Endothelial cell of umbilical vein (primary cell): Measurements from ENCODE around the gene PRKAG2. TPM values are rescaled to one million over a fixed set of nuclear protein-coding genes. Genes with fewer than 3 reads are reported as not detected.

Experiments
- BruUV-seq: library from RNA; stranded (reverse); fragments of 400-500 nt; replicated peaks from 2 replicates; lab custom pipeline; 2021; lab: Mats Ljungman, UMichigan
- CTCF ChIA-PET: fragments of 300-600, 350-600 bp; sonication (Branson Sonifier 250); formaldehyde crosslinking; loops from one replicate; lab custom pipeline; 2021; ENCODE audit warnings: antibody characterized with exemption, inconsistent platforms; lab: Charles Lee
- POLR2A ChIA-PET: fragments of 300-600, 350-600 bp; sonication (Branson Sonifier 250); formaldehyde crosslinking; loops from one replicate; lab custom pipeline; 2021; ENCODE audit warnings: antibody characterized with exemption, inconsistent platforms; lab: Charles Lee
- DNase-seq: peaks from one replicate; pipeline ENCODE4 v3.0.0-alpha.2; 2011; ENCODE audit warnings: low read depth, low spot score
- FAIRE-seq: peaks from 2 replicates; lab custom pipeline; 2011; peaks lifted over from hg19 to GRCh38; lab: Jason Lieb, UNC
- H2AFZ ChIP-seq: 2 replicates; pipeline ENCODE4 v1.6.0; 2012; ENCODE audit warnings: low read depth, low read length, control low read depth, inconsistent platforms
- H3K27ac ChIP-seq: 2 replicates; pipeline ENCODE4 v1.5.1; 2011; ENCODE audit warnings: low read depth, mild to moderate bottlenecking, control low read depth, low read length, moderate library complexity; ENCODE audit not compliant: insufficient read depth
- H3K27me3 ChIP-seq, 2 experiments: 2 replicates each; pipeline versions ENCODE4 v1.6.0 to v1.6.1; 2011; ENCODE audit warnings: low read length in 2 of 2, mixed read lengths in 1 of 2; ENCODE audit not compliant: control insufficient read depth in 2 of 2, insufficient read depth in 2 of 2
- H3K36me3 ChIP-seq, 2 experiments: 2 replicates in 1 of 2; 3 replicates in 1 of 2; pipeline ENCODE4 v1.5.1; 2011; ENCODE audit warnings: low read length in 2 of 2, mild to moderate bottlenecking in 1 of 2, moderate library complexity in 1 of 2; ENCODE audit not compliant: control insufficient read depth in 2 of 2, insufficient read depth in 2 of 2; ENCODE audit errors: extremely low read depth in 1 of 2
- H3K4me1 ChIP-seq: 3 replicates; pipeline ENCODE4 v1.5.1; 2011; ENCODE audit warnings: mild to moderate bottlenecking, low read length; ENCODE audit not compliant: control insufficient read depth, insufficient read depth; ENCODE audit errors: extremely low read depth
- H3K4me2 ChIP-seq: 2 replicates; pipeline ENCODE4 v1.6.1; 2011; ENCODE audit warnings: low read length, control low read depth, mixed read lengths; ENCODE audit not compliant: insufficient read depth
- H3K4me3 ChIP-seq, 3 experiments: fragments of 200-600 bp in 1 of 3; sonication (generic), shearing (Covaris generic) in 1 of 3; replicated peaks in 1 of 3; 2 replicates each; pipeline ENCODE4 v1.5.1; 2011 to 2016; ENCODE audit warnings: control low read depth in 3 of 3, low read length in 3 of 3, mild to moderate bottlenecking in 2 of 3, inconsistent platforms in 1 of 3, low read depth in 1 of 3, moderate library complexity in 1 of 3; ENCODE audit not compliant: insufficient read depth in 1 of 3
- H3K79me2 ChIP-seq: 2 replicates; pipeline ENCODE4 v1.6.0; 2012; ENCODE audit warnings: low read length, inconsistent platforms; ENCODE audit not compliant: control insufficient read depth, insufficient read depth
- H3K9ac ChIP-seq: replicated peaks from 2 replicates; pipeline ENCODE3; 2011; ENCODE audit warnings: low read length, control low read depth; ENCODE audit not compliant: insufficient read depth; ENCODE audit errors: extremely low read depth
- H3K9me1 ChIP-seq: replicated peaks from 3 replicates; pipeline ENCODE4 v1.6.0; 2011; ENCODE audit warnings: mild to moderate bottlenecking, low read length; ENCODE audit not compliant: control insufficient read depth, insufficient read depth; ENCODE audit errors: extremely low read depth
- H3K9me3 ChIP-seq: replicated peaks from 2 replicates; pipeline ENCODE4 v1.5.1; 2012; ENCODE audit warnings: low read length, inconsistent platforms; ENCODE audit not compliant: control insufficient read depth, insufficient read depth
- H4K20me1 ChIP-seq: replicated peaks from 2 replicates; pipeline ENCODE3; 2011; ENCODE audit warnings: mild to moderate bottlenecking, low read length; ENCODE audit not compliant: control insufficient read depth, insufficient read depth; ENCODE audit errors: extremely low read depth
- CTCF ChIP-seq, 2 donors: IDR thresholded peaks; 1 replicate in 1 of 2; 2 replicates in 1 of 2; pipeline ENCODE4 v1.5.1; 2011; ENCODE audit warnings: low read length in 2 of 2, mild to moderate bottlenecking in 2 of 2, moderate library complexity in 2 of 2, control low read depth in 1 of 2, inconsistent platforms in 1 of 2, low read depth in 1 of 2; ENCODE audit not compliant: insufficient read depth in 1 of 2; ENCODE audit errors: extremely low read depth in 1 of 2
- EZH2 ChIP-seq: IDR thresholded peaks from 2 replicates; pipeline ENCODE4 v1.6.1; 2012; ENCODE audit warnings: borderline replicate concordance, low read depth, mild to moderate bottlenecking, moderate library complexity, low read length, inconsistent platforms; ENCODE audit not compliant: severe bottlenecking
- FOS ChIP-seq: IDR thresholded peaks from 2 replicates; pipeline ENCODE4 v1.6.1; 2011; ENCODE audit warnings: mild to moderate bottlenecking, low read length, moderate library complexity, borderline replicate concordance; ENCODE audit not compliant: insufficient read depth
- GATA2 ChIP-seq: IDR thresholded peaks from 2 replicates; pipeline ENCODE4 v1.7.0; 2011; ENCODE audit warnings: low read depth, mild to moderate bottlenecking, moderate library complexity, mixed read lengths, low read length; ENCODE audit not compliant: insufficient read length, insufficient read depth
- JUN ChIP-seq: IDR thresholded peaks from 2 replicates; pipeline ENCODE4 v1.6.1; 2011; ENCODE audit warnings: borderline replicate concordance, low read depth; ENCODE audit not compliant: insufficient read length, insufficient read depth
- MAX ChIP-seq: IDR thresholded peaks from 2 replicates; pipeline ENCODE4 v1.6.1; 2011; ENCODE audit not compliant: insufficient read depth, insufficient read length
- MYC ChIP-seq: IDR thresholded peaks from one replicate; pipeline ENCODE4 v1.6.1; 2011; ENCODE audit warnings: mild to moderate bottlenecking, low read depth, low read length
- POLR2A ChIP-seq: IDR thresholded peaks from 2 replicates; pipeline ENCODE4 v1.6.1; 2012; ENCODE audit warnings: low read depth, mild to moderate bottlenecking, control low read depth, low read length
- POLR2AphosphoS5 ChIP-seq: IDR thresholded peaks from 2 replicates; pipeline ENCODE4 v1.6.1; 2012; ENCODE audit warnings: low read depth, mild to moderate bottlenecking, control low read depth, low read length, moderate library complexity; ENCODE audit not compliant: insufficient read depth
- dilution Hi-C: fragments of 300-500 bp; cut with MboI; formaldehyde crosslinking; loops from one replicate; pipeline ENCODE4 v1.15.0; 2019; ENCODE audit warnings: low sequenced_read_pairs; ENCODE audit not compliant: extremely low pct_ligation_motif_present
- intact Hi-C: fragments of 100-400 bp; cut with micrococcal nuclease; formaldehyde crosslinking; loops from one replicate; pipeline ENCODE4 v1.10.0; 2022
- polyA plus RNA-seq, 4 experiments: library from polyadenylated mRNA; depleted of rRNA in 3 of 4; stranded (reverse) in 3 of 4; unstranded in 1 of 4; fragments of >200 nt; gene quantifications; 2 replicates each; pipeline versions ENCODE4 v1.2.1 to v1.2.3, GENCODE V29; 2011 to 2012; ENCODE audit warnings: missing spikeins in 1 of 4
- total RNA-seq: library from RNA; stranded (reverse); gene quantifications from 2 replicates; pipeline ENCODE4 v1.2.3, GENCODE V29; 2021

The PRKAG2 gene
- total and polyA plus RNA-seq, 2 donors (not counting 3 experiments of a cell fraction or from before 2014, with no cell fraction given): 19.3 to 51.5 TPM

DNA sequence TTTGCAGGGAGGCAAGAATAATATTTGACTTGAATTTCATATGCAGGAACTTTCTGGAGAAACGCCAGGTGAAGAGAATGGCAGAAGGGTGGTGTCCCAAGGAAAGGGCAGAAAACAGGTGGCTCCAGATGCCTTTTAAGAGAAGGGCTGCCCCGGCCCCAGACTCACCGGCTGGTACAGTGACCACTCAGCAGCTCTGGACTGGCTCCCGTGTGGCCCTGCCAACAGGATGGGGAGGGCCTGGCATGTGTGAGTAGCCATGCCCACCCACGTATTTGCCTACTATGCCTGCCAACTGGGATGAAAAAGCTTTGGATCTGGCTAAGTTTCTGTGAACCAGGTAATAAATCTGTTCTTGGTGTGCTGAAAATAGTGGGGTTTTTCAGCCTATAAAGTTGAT is 159.5 kb downstream of the PRKAG2 start:
- H3K27me3 ChIP-seq: no peaks in the 10 kb centered on the region
- POLR2A ChIA-PET: no interaction called here
- DNase-seq (no peak), FAIRE-seq (no peak)
- no peak overlapping the region for H2AFZ ChIP-seq
- no peaks in the 10 kb centered on the region for H3K9me1 ChIP-seq
- H3K4me3 ChIP-seq: no peak overlapping the region
- no peak overlapping the region for H3K27ac ChIP-seq
- H3K36me3 ChIP-seq: no peaks in the 10 kb centered on the region
- H3K79me2 ChIP-seq: no peaks in the 10 kb centered on the region
- H3K9me3 ChIP-seq: no peaks in the 10 kb centered on the region
- H3K9ac ChIP-seq: no peak overlapping the region
- BruUV-seq: no TSS peak
- no peaks in the 10 kb centered on the region for H3K4me1 ChIP-seq
- intact Hi-C loops: no loop called here
- no peaks in the 10 kb centered on the region for H4K20me1 ChIP-seq
- no peak overlapping the region for H3K4me2 ChIP-seq
- no peak for TF ChIP-seq CTCF (IDR thresholded peaks at IDR 0.05; ENCODE audit: extremely low read depth in 1 of 2, insufficient read depth in 1 of 2, low read depth in 1 of 2, low read length in 2 of 2)
- TF ChIP-seq MAX: no peak
- TF ChIP-seq MYC: no peak
- dilution Hi-C loops: no loop called here
- CTCF ChIA-PET: interaction anchor here (0.9 to 1.4 kb wide), 5 partner anchors 10 to 146 kb away, joined by 3 read pairs; no protein-coding TSS in a partner anchor

- TF ChIP-seq EZH2 (no peak), FOS (no peak), MYC (no peak), MAX (no peak), POLR2AphosphoS5 (no peak), GATA2 (no peak), CTCF (IDR thresholded peaks at IDR 0.05; ENCODE audit: extremely low read depth in 1 of 2, insufficient read depth in 1 of 2, low read depth in 1 of 2, low read length in 2 of 2) (no peak), JUN (no peak), POLR2A (no peak)
- intact Hi-C loops (no loop called here), dilution Hi-C loops (no loop called here)
- ChIA-PET CTCF (no interaction called here), POLR2A (no interaction called here)
- no TSS peak for BruUV-seq
- Histone ChIP-seq H3K4me3 (no peak overlapping the region), H3K9me3 (no peaks in the 10 kb centered on the region), H3K79me2 (no peaks in the 10 kb centered on the region), H3K9me1 (no peaks in the 10 kb centered on the region), H3K27me3 (no peaks in the 10 kb centered on the region), H3K27ac (no peak overlapping the region), H3K36me3 (no peaks in the 10 kb centered on the region), H3K9ac (no peak overlapping the region), H2AFZ (no peak overlapping the region), H3K4me1 (no peaks in the 10 kb centered on the region), H4K20me1 (no peaks in the 10 kb centered on the region), H3K4me2 (no peak overlapping the region)
- FAIRE-seq (no peak), DNase-seq (no peak)
Measured at GRCh38 chr7:151716323-151716722, 160.6 kb downstream of the PRKAG2 start.
